Stomach (tissue), 9 donors: ENCODE measurements around the gene TUBA4B. TPM values are rescaled to one million over a fixed set of nuclear protein-coding genes. Genes with fewer than 3 reads are reported as not detected.

ENCODE experiments used
- DNase-seq, 2 donors: peaks; one replicate each; pipeline versions ENCODE4 v3.0.0 to v3.0.0-alpha.2; 2013 to 2019
- H3K27ac ChIP-seq, 5 donors: fragments of 200-600 bp in 4 of 5; sonication (generic) in 4 of 5; one replicate each; pipeline ENCODE4 v1.5.1; 2013 to 2019; ENCODE audit warnings: mild to moderate bottlenecking in 1 of 5, moderate library complexity in 1 of 5
- H3K27me3 ChIP-seq, 3 donors: fragments of 200-600 bp; sonication (generic); one replicate each; pipeline ENCODE4 v1.5.1; 2017 to 2019; ENCODE audit warnings: mixed run types in 1 of 3
- H3K36me3 ChIP-seq, 4 donors: fragments of 200-600 bp; sonication (generic); 1 replicate in 3 of 4; 2 replicates in 1 of 4; pipeline ENCODE4 v1.5.1; 2016 to 2019
- H3K4me1 ChIP-seq, 4 donors: fragments of 200-600 bp; sonication (generic); one replicate each; pipeline ENCODE4 v1.5.1; 2016 to 2019
- H3K4me3 ChIP-seq, 4 donors: fragments of 200-600 bp; sonication (generic) in 3 of 4; one replicate each; pipeline ENCODE4 v1.5.1; 2016 to 2019; ENCODE audit warnings: mild to moderate bottlenecking in 1 of 4
- H3K9me3 ChIP-seq, 4 donors: fragments of 200-600 bp; sonication (generic); one replicate each; pipeline ENCODE4 v1.5.1; 2016 to 2019
- EP300 ChIP-seq: sonication (generic); formaldehyde crosslinking; IDR thresholded peaks from one replicate; pipeline ENCODE4 v1.6.1; 2017; ENCODE audit warnings: antibody characterized with exemption
- POLR2A ChIP-seq, 4 donors: fragments of 450-650 bp; IDR thresholded peaks; one replicate each; pipeline ENCODE4 v1.6.1; 2016; ENCODE audit warnings: antibody characterized with exemption in 4 of 4, control low read depth in 2 of 4, mild to moderate bottlenecking in 1 of 4, moderate library complexity in 1 of 4
- POLR2AphosphoS5 ChIP-seq, 3 donors: sonication (generic); formaldehyde crosslinking; IDR thresholded peaks; one replicate each; pipeline ENCODE4 v1.6.1; 2016; ENCODE audit warnings: antibody characterized with exemption in 3 of 3
- WGBS, 5 donors: extraction: QIAGEN DNeasy Blood & Tissue Kit in 3 of 5; methylation state at CpG; one replicate each; pipeline versions ENCODE4 v1.1.5 to v1.1.7; 2013 to 2018; 5-methylcytosine and 5-hydroxymethylcytosine counted together
- intact Hi-C: fragments of 100-400 bp; cut with DNase I; formaldehyde crosslinking; loops from one replicate; pipeline ENCODE4 v1.15.1; 2023; ENCODE audit warnings: low total_unique reads
- polyA plus RNA-seq, 3 donors: library from polyadenylated mRNA; stranded (reverse); fragments of 200-250 nt; gene quantifications; one replicate each; pipeline ENCODE4 v1.2.3, GENCODE V29; 2013
- total RNA-seq, 5 donors: library from RNA; depleted of rRNA; stranded (reverse); fragments of >200 nt; gene quantifications; one replicate each; pipeline versions ENCODE4 v1.1.0 to v1.2.3, GENCODE V29; 2014 to 2016
- TF ChIP-seq, protein P1 (sequence below), 7 experiments: fragments of 450-650 bp in 4 of 7; fragments of 200-600 bp in 3 of 7; sonication (generic) in 3 of 7; IDR thresholded peaks; one replicate each; pipeline ENCODE4 v1.5.1; 2016 to 2019; ENCODE audit warnings: antibody characterized with exemption in 7 of 7, control low read depth in 2 of 7, mild to moderate bottlenecking in 1 of 7
- donor health status: healthy with polysubstance abuse.
- donor health status: Bipolar disorder and iron deficiency.
- donor health status: healthy.

The TUBA4B gene
- total and polyA plus RNA-seq, 8 donors: not detected

DNA sequence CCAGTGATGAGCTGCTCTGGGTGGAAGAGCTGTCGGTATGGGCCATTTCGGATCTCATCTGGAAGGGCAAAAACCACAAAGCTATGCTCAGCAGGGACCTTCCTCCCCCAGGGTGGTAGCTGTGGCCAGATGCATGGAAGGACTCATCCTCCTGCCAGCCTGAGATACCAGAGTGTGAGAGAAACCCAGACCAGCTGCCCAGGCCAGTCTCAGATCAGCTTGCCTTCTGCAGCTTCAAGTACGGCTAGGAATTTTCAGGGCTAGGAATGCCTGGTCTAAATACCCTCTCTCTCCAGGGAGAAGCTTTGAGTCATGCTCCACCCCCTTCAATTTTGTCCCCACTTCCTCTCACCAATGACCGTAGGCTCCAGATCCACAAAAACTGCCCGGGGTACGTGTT lies 1.4 kb upstream of the TUBA4B start:
- Histone ChIP-seq H3K4me1 (peaks cover 77 to 85% (median 81%) of the 10 kb centered on the region in 4 donors), H3K4me3 (peak overlapping the region in 3 of 4 donors; percentile 59 to 75 (median 70)), H3K36me3 (peaks cover 14 to 41% (median 28%) of the 10 kb centered on the region in 4 donors), H3K27ac (peak overlapping the region in 4 of 5 donors; percentile 92 to 98 (median 96)), H3K9me3 (no peaks in the 10 kb centered on the region), H3K27me3 (no peaks in the 10 kb centered on the region)
- intact Hi-C loops: no loop called here
- DNase-seq: no peak
- TF ChIP-seq, protein P1, sequence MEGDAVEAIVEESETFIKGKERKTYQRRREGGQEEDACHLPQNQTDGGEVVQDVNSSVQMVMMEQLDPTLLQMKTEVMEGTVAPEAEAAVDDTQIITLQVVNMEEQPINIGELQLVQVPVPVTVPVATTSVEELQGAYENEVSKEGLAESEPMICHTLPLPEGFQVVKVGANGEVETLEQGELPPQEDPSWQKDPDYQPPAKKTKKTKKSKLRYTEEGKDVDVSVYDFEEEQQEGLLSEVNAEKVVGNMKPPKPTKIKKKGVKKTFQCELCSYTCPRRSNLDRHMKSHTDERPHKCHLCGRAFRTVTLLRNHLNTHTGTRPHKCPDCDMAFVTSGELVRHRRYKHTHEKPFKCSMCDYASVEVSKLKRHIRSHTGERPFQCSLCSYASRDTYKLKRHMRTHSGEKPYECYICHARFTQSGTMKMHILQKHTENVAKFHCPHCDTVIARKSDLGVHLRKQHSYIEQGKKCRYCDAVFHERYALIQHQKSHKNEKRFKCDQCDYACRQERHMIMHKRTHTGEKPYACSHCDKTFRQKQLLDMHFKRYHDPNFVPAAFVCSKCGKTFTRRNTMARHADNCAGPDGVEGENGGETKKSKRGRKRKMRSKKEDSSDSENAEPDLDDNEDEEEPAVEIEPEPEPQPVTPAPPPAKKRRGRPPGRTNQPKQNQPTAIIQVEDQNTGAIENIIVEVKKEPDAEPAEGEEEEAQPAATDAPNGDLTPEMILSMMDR (IDR thresholded peaks at IDR 0.05): no peak
- TF ChIP-seq POLR2A (IDR thresholded peaks at IDR 0.05) (no peak), POLR2AphosphoS5 (IDR thresholded peaks at IDR 0.05) (no peak), EP300 (no peak)
- WGBS, 5 donors: 63 to 85% (median 83%) methylated on average over 6 of the region's 6 CpGs

- Histone ChIP-seq H3K4me3 (peak overlapping the region; percentile 59 to 75 (median 72)), H3K9me3 (no peaks in the 10 kb centered on the region)
- intact Hi-C loops: no loop called here
These were observed 959 bp upstream of the TUBA4B start for GRCh38 chr2:219252084-219252483.

DNA sequence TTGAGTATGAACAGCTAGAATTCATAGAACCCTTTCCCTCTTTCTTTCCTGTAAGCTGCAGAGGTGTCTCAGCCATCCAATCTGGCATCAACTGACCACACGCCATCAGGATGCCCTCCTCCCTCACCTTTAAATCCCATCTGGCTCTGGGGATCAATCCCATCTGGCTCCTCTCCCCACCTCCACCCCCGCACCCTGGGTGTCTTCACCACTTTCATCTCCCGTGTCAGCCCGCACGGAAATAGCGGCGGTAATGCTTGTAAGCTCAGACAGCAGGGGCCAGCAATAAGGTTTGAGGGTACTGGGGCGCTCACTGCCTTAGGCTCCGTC lies 508 bp upstream of the TUBA4B start:
- Histone ChIP-seq H3K36me3 (peaks cover 14 to 32% (median 26%) of the 10 kb centered on the region in 4 donors), H3K4me1 (peaks cover 70 to 76% (median 72%) of the 10 kb centered on the region in 4 donors), H3K27ac (peak overlapping the region; percentile 88 to 98 (median 94)), H3K9me3 (no peaks in the 10 kb centered on the region), H3K4me3 (peak overlapping the region; percentile 59 to 75 (median 72)), H3K27me3 (no peaks in the 10 kb centered on the region)
- 4 to 13% (median 9%) methylated on average over 9 of the region's 9 CpGs for WGBS, 5 donors
- intact Hi-C loops: no loop called here
- no peak for TF ChIP-seq POLR2AphosphoS5 (IDR thresholded peaks at IDR 0.05)
- no peak for TF ChIP-seq EP300
- no peak for TF ChIP-seq POLR2A (IDR thresholded peaks at IDR 0.05)
- TF ChIP-seq, protein P1 (IDR thresholded peaks at IDR 0.05): no peak
- no peak for DNase-seq

More at GRCh38 chr2:219252084-219252483, 959 bp upstream of the TUBA4B start:
- TF ChIP-seq, protein P1 (IDR thresholded peaks at IDR 0.05): no peak
- TF ChIP-seq POLR2AphosphoS5 (IDR thresholded peaks at IDR 0.05) (no peak), POLR2A (IDR thresholded peaks at IDR 0.05) (no peak), EP300 (no peak)
- H3K27ac ChIP-seq: peak overlapping the region; percentile 53 to 98 (median 94)
- H3K27me3 ChIP-seq: no peaks in the 10 kb centered on the region
- H3K4me1 ChIP-seq: peaks cover 75 to 81% (median 77%) of the 10 kb centered on the region in 4 donors
- 52 to 70% (median 59%) methylated on average over 2 to 5 of the region's 5 CpGs for WGBS, 5 donors
- H3K36me3 ChIP-seq: peaks cover 14 to 37% (median 27%) of the 10 kb centered on the region in 4 donors
- peak; percentile 22 to 40 for DNase-seq

GRCh38 chr2:219253753-219254589 lies 928 bp downstream of the TUBA4B start, which contains the start of gene TUBA4A:
Gene TUBA4A (minus strand): TSS chr2:219253918. CDS start chr2:219253858, 60 bp downstream.
- TF ChIP-seq, protein P1 (IDR thresholded peaks at IDR 0.05): peak in 2 of 7 experiments; percentile 16 to 28
- peak in 2 of 4 donors; percentile 80 to 93 for TF ChIP-seq POLR2A (IDR thresholded peaks at IDR 0.05)
- peak; percentile 91 to 99 (median 99) for TF ChIP-seq POLR2AphosphoS5 (IDR thresholded peaks at IDR 0.05)
- TF ChIP-seq EP300: no peak
- no peaks in the 10 kb centered on the region for H3K9me3 ChIP-seq
- intact Hi-C loops: no loop called here
- WGBS, 5 donors: 0 to 1% (median 1%) methylated on average over 11 to 76 of the region's 76 CpGs
- peaks cover 56 to 62% (median 58%) of the 10 kb centered on the region in 4 donors for H3K4me1 ChIP-seq
- peak within 1 kb of the TSS; percentile 88 to 98 (median 94) for H3K27ac ChIP-seq
- peak within 1 kb of the TSS; percentile 59 to 75 (median 72) for H3K4me3 ChIP-seq
- DNase-seq: peak; percentile 94
- peaks cover 12 to 18% (median 16%) of the 10 kb centered on the region in 4 donors for H3K36me3 ChIP-seq
- H3K27me3 ChIP-seq: peaks cover 0 to 8% (median 0%) of the 10 kb centered on the region in 3 donors
